DND-41 (cell line): Measurements from ENCODE around the gene SMG6.

Experiments
- ATAC-seq: fragments of 200-7000 bp; cut with Tn5 transposase; 3 replicates; pipeline ENCODE4 v1.9.1; 2021; ENCODE audit warnings: low read depth; ENCODE audit not compliant: insufficient read depth
- DNase-seq: peaks from one replicate; pipeline ENCODE4 v3.0.0-alpha.2; 2020
- H2AFZ ChIP-seq: 2 replicates; pipeline ENCODE4 v1.6.0; 2012; ENCODE audit warnings: low read depth, low read length
- H3K27ac ChIP-seq: 2 replicates; pipeline ENCODE4 v1.5.1; 2012; ENCODE audit warnings: low read length, inconsistent platforms
- H3K27me3 ChIP-seq: fragments of 200-600 bp; sonication (generic); 2 replicates; pipeline ENCODE4 v1.6.0; 2012; ENCODE audit warnings: low read length, mild to moderate bottlenecking, inconsistent platforms; ENCODE audit not compliant: insufficient read depth, poor library complexity
- H3K36me3 ChIP-seq: 2 replicates; pipeline ENCODE4 v1.5.1; 2012; ENCODE audit warnings: low read length, inconsistent platforms; ENCODE audit not compliant: insufficient read depth
- H3K4me1 ChIP-seq: 2 replicates; pipeline ENCODE4 v1.5.1; 2012; ENCODE audit warnings: mild to moderate bottlenecking, low read length; ENCODE audit not compliant: insufficient read depth
- H3K4me2 ChIP-seq: 2 replicates; pipeline ENCODE4 v1.6.0; 2012; ENCODE audit warnings: mild to moderate bottlenecking, moderate library complexity, low read length, inconsistent platforms; ENCODE audit not compliant: insufficient read depth
- H3K4me3 ChIP-seq, 2 experiments: fragments of 200-600 bp in 1 of 2; shearing (Covaris generic) in 1 of 2; 2 replicates each; pipeline ENCODE4 v1.5.1; 2012 to 2016; ENCODE audit warnings: inconsistent platforms in 2 of 2, low read length in 2 of 2, mild to moderate bottlenecking in 2 of 2, low read depth in 1 of 2, moderate library complexity in 1 of 2
- H3K79me2 ChIP-seq: 2 replicates; pipeline ENCODE4 v1.6.0; 2012; ENCODE audit warnings: low read length, inconsistent platforms; ENCODE audit not compliant: insufficient read depth
- H3K9ac ChIP-seq: 2 replicates; pipeline ENCODE4 v1.6.0; 2012; ENCODE audit warnings: low read depth, mild to moderate bottlenecking, inconsistent platforms, low read length, moderate library complexity
- H3K9me3 ChIP-seq: 2 replicates; pipeline ENCODE4 v1.5.1; 2012; ENCODE audit warnings: low read length, moderate library complexity, mild to moderate bottlenecking, inconsistent platforms; ENCODE audit not compliant: insufficient read depth, severe bottlenecking
- H4K20me1 ChIP-seq: 2 replicates; pipeline ENCODE4 v1.6.0; 2012; ENCODE audit warnings: low read length; ENCODE audit not compliant: insufficient read depth
- EZH2 ChIP-seq: IDR thresholded peaks from 3 replicates; pipeline ENCODE4 v1.6.1; 2012; ENCODE audit warnings: borderline replicate concordance, low read depth, mild to moderate bottlenecking, moderate library complexity, low read length, inconsistent platforms; ENCODE audit not compliant: severe bottlenecking
- TF ChIP-seq, protein P1 (sequence below): IDR thresholded peaks from 2 replicates; pipeline ENCODE4 v1.5.1; 2012; ENCODE audit warnings: borderline replicate concordance, low read length, moderate library complexity, mild to moderate bottlenecking; ENCODE audit not compliant: poor library complexity, severe bottlenecking; ENCODE audit errors: extremely low read depth

The SMG6 gene

DNA sequence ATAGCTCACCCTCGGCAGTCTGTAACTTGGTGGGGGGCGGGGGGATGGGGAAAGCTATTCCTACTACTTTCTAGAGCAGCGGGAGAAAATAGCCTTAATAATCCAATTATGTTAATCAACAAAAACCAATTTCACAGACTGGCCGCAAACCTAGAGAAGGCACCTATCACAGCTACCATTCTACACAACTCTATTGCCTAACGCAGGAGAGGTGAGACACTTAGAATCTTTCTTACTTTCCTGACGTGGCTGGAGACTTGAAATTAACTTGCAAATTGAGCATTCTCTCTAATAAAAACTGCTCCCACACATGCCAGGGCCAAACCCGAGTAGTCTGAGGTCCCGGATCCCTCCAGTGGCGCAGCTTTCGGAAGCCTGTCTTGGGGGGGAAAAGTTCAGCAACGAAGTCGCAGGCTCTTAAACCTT, 794 bp downstream of the SMG6 start:
- H3K4me2 ChIP-seq, result peak overlapping the region; percentile 91
- no peaks in the 10 kb centered on the region for H3K9me3 ChIP-seq
- peak overlapping the region; percentile 93 for H2AFZ ChIP-seq
- peak overlapping the region; percentile 85 for H3K27ac ChIP-seq
- H3K27me3 ChIP-seq, result no peaks in the 10 kb centered on the region
- no peak for DNase-seq
- peaks cover 49% of the 10 kb centered on the region for H3K4me1 ChIP-seq
- no peak for TF ChIP-seq EZH2
- TF ChIP-seq, protein P1, sequence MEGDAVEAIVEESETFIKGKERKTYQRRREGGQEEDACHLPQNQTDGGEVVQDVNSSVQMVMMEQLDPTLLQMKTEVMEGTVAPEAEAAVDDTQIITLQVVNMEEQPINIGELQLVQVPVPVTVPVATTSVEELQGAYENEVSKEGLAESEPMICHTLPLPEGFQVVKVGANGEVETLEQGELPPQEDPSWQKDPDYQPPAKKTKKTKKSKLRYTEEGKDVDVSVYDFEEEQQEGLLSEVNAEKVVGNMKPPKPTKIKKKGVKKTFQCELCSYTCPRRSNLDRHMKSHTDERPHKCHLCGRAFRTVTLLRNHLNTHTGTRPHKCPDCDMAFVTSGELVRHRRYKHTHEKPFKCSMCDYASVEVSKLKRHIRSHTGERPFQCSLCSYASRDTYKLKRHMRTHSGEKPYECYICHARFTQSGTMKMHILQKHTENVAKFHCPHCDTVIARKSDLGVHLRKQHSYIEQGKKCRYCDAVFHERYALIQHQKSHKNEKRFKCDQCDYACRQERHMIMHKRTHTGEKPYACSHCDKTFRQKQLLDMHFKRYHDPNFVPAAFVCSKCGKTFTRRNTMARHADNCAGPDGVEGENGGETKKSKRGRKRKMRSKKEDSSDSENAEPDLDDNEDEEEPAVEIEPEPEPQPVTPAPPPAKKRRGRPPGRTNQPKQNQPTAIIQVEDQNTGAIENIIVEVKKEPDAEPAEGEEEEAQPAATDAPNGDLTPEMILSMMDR, result no peak
- peak overlapping the region; percentile 98 to 99 for H3K4me3 ChIP-seq
- H4K20me1 ChIP-seq, result peaks cover 26% of the 10 kb centered on the region
- H3K9ac ChIP-seq, result peak overlapping the region; percentile 91
- peak; percentile 1; the same call in 2 of the 3 replicates for ATAC-seq
- H3K36me3 ChIP-seq, result peaks cover 35% of the 10 kb centered on the region
- H3K79me2 ChIP-seq, result peaks cover 85% of the 10 kb centered on the region

DNA sequence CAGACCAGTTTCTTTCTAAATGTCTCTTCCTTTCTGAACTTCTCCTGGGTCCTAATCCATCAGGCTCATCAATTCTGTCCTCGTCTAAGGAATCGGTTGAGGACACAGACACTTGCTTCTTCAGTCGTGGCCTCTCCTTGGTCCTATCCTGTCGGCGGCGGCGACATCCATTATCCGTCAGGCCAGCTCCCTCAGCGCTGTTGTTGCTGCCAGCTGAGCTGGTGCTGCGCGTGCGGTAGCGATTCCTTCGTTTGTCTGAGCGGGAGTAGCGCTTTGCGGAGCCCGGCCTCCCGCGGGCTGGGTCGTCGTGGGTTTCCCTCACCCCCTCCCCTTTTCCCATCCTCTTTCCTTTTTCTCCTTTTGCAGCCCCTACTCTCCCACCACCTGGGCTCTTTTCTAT, 3.8 kb downstream of the SMG6 start:
- H3K4me1 ChIP-seq, result peaks cover 32% of the 10 kb centered on the region
- H3K27me3 ChIP-seq, result no peaks in the 10 kb centered on the region
- ATAC-seq (no peak), DNase-seq (no peak)
- no peak overlapping the region for H2AFZ ChIP-seq
- no peak overlapping the region for H3K27ac ChIP-seq
- no peak overlapping the region for H3K4me3 ChIP-seq
- no peaks in the 10 kb centered on the region for H3K9me3 ChIP-seq
- H3K4me2 ChIP-seq, result no peak overlapping the region
- no peak overlapping the region for H3K9ac ChIP-seq
- H3K79me2 ChIP-seq, result peaks cover 90% of the 10 kb centered on the region
- TF ChIP-seq, protein P1, result no peak
- no peak for TF ChIP-seq EZH2
- H4K20me1 ChIP-seq, result peaks cover 28% of the 10 kb centered on the region
- peaks cover 65% of the 10 kb centered on the region for H3K36me3 ChIP-seq

DNA sequence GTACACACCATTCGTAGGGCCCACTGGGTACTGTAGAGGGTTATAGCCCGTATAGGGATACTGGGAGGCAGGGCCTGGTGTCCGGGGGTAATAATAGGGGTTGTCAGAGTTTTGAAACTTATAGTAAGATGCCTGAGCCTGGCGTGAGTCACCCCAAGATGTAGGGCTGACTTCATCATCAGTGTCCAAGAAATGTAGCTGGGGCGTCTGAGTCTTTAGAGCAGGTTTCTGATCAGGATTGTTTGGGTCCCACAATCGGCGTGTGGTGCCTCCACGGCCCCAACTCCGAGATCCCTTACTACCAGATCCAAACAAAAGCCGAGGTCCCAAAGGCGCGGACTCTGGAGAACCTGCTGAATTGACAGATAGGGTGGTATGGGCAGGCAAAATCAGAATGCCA, 4.4 kb downstream of the SMG6 start:
- TF ChIP-seq, protein P1, result no peak
- TF ChIP-seq EZH2, result no peak
- Histone ChIP-seq H4K20me1 (peaks cover 28% of the 10 kb centered on the region), H3K4me2 (no peak overlapping the region), H3K4me1 (peaks cover 27% of the 10 kb centered on the region), H3K27me3 (no peaks in the 10 kb centered on the region), H3K27ac (no peak overlapping the region), H3K4me3 (no peak overlapping the region), H3K9me3 (no peaks in the 10 kb centered on the region), H3K79me2 (peaks cover 91% of the 10 kb centered on the region), H3K9ac (no peak overlapping the region), H2AFZ (no peak overlapping the region), H3K36me3 (peaks cover 71% of the 10 kb centered on the region)
- ATAC-seq (no peak), DNase-seq (no peak)

DNA sequence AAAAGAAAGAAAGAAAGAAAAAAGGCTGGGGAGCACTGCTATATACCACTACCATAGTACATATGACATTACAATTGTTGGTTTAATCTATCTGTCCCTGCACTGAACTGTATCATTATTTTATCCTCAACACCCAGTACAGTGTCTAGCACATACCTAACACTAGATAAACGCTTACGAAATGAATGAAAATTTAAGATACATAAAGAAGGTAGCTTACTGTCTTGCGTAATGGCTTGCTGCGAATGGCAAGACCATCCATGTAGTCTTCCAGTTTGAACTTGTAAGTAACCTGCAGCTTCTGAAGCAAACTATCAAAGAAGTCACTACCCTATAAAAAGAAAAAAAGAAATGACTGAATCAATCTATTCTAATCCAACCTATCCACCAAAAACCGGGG, 6.6 kb downstream of the SMG6 start:
- H3K9me3 ChIP-seq, result no peaks in the 10 kb centered on the region

More for the DNA sequence above, 6.6 kb downstream of the SMG6 start:
- Histone ChIP-seq H3K4me2 (no peak overlapping the region), H3K9ac (no peak overlapping the region), H3K36me3 (peaks cover 85% of the 10 kb centered on the region), H2AFZ (no peak overlapping the region), H3K79me2 (peaks cover 77% of the 10 kb centered on the region), H3K4me1 (peaks cover 19% of the 10 kb centered on the region), H3K4me3 (no peak overlapping the region), H3K27me3 (no peaks in the 10 kb centered on the region), H4K20me1 (peaks cover 20% of the 10 kb centered on the region), H3K27ac (no peak overlapping the region)
- ATAC-seq, result no peak
- no peak for DNase-seq
- TF ChIP-seq, protein P1, result no peak
- no peak for TF ChIP-seq EZH2
